Activated CD8-positive, alpha-beta memory T cell treated with anti-CD3 and anti-CD28 coated beads for 1 hour (primary cell): ENCODE data around the gene PSMD11.

Experiments
- DNase-seq, 2 donors: peaks; one replicate each; pipeline ENCODE4 v3.0.0-alpha.2; 2020; ENCODE audit warnings: low read depth in 1 of 2; ENCODE audit errors: extremely low read depth in 1 of 2

The PSMD11 gene

DNA sequence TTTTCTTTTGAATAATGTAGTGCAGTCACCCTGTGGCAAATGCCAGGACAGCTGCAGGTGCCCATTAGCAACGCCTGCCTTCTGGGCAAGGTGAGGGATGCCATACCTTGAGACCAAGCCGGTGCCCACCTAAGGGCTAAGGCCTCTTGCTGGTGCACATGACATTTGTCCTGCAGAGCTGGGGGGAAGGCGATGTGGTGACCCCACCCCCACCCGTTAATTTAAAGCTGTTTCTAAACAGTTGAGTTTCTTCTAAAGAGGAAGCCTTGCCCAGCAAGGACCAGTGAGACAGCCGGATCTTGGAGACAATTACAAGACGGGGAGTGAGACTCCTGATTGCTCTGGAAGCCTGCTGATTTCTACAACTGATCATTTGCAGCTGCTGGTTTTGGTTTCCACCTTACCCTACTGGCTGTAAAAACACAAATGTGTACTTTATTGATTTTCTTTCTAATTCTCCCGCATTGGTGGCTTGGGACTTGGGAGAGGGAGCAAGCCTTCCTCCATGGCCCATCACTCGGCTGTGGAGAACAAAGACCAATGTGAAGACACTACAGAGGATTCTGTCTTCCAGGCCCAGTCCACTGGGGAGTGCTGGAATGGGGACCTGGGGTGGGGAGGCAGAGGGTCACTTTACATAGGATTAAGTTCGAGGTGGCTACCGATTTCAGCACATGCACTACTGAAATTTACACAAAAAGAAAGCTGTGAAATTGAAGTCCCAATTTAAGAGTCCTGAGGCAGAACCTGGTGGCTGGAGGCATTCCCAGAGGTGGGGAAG lies 45.2 kb downstream of the PSMD11 start:
- no peak for DNase-seq

DNA sequence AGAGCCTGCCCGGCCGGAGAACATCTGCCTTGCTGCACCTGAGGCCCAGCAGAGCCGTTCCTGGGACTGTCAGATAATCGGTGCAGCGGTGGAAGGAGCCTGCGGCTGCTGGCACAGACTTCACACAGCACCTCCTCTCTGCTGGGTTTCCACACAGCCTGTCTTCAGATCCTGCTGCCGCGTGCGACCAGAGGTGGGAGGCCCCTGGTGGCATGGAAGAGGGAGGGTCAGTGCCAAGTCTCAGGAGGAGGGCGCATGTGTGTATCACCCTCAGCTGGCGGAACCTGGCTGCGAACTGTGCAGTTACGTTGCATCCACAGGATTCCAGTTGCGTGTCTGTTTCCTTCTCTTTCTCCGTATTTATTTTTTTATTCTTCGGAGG lies 45.8 kb downstream of the PSMD11 start:
- no peak for DNase-seq

DNA sequence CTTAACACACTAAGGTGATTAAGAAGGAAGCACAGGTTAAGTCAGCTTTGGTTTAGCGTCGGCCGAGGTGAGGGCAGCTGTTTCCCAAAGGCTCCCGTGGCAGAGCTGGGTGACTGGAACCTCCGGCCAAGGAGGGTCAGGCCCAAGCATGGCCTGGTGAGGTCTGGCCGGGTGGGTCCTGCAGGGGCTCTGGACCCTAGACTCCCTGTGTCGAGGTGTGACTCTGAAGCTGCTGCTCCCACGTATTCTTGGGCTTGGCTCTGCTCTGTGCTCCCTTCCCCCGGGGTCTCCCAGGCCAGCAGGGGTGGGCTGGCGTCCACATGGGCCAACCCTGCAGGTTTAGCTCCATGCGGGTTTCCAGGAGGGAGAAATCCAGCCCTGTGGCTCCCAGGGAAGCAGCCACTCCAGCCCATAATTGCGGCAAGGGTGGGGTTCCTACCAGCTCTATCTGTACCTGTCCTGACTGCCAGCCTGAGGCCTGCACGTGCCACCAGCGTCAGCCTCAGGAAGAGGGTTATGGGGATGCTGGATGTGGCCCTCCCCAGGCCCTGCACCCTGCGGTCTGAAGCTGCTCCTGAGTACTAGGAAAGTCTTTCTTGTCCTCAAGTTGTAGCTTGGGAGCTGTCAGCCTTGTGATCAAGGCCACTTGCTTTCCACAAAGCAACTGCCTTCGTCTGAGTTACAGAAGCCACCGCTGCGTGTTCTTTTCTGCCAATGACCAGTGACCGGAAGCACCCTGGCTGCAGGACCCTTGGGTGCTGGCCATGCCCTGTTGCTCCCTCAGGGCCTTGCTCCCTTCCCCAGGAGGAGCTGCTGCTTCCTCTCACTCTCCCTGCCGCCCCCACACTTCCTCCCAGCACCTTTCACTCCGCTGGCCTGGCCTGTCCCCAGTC lies 47.3 kb downstream of the PSMD11 start:
- DNase-seq = no peak

DNA sequence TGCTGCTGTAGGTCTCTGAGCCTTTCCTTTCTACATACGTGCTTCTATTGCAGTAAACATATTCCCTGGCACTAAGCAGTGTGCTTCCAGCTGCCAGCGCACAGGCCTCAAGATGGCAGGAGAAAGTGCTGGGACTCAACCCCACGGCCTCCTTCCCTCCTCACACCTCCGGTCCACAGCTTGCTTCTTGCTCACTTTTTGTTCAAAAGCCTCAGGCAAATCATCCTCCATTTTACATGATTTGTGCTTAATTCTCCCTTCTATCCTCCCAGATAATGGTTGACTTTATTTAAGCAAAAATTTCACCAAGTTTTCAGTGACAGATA lies 47.9 kb downstream of the PSMD11 start:
- DNase-seq = no peak

DNA sequence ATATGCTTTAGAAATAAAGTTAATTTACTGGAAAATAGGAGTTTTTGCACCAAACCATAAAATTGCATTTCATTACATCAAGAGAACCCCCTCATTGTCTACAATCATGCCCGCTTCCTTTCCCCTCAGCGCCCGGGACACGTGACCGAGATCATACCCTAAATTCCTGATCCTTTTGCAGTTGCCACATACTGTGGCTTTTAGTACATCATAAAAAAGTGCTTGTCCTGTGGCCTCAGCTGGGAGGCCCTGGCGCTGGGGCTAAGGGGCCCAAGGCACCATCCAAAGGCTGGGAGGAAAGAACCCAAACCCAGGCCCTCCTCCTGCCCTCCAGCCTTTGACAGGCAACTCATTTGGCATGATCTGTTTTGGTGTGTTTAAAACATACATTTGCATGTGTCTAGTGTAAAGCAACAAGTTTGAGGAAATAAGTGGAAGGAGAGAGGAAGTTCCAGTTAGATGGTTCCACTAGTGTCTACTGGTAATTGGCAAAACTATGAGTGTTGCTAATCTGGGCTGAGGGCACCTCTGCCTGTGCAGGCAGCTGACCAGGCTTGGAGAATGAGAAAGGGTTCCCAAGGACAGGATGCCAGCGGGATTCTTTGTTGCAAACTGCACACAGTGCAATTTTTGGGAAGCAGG lies 48.5 kb downstream of the PSMD11 start:
- no peak for DNase-seq

DNA sequence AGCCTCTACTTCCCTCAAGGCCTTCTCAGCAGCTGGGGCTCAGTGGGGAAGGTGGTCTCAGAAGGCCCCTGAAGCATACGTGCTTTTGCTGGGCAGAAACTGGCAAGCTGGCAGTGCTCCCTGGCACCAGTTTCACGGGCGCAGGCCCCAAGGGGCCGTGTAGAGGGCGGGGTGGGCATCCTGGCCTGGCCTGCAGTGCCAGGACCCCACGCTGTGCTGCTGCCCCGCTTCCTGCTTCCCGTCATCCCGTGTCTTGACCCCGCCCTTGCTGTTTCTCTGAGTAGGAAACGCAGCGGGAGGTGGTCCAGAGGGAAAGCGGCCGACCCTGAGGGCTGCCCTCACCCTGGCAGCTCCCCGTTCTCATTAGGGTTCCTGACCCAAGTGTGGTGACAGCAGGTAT lies 49.3 kb downstream of the PSMD11 start:
- DNase-seq = no peak

DNA sequence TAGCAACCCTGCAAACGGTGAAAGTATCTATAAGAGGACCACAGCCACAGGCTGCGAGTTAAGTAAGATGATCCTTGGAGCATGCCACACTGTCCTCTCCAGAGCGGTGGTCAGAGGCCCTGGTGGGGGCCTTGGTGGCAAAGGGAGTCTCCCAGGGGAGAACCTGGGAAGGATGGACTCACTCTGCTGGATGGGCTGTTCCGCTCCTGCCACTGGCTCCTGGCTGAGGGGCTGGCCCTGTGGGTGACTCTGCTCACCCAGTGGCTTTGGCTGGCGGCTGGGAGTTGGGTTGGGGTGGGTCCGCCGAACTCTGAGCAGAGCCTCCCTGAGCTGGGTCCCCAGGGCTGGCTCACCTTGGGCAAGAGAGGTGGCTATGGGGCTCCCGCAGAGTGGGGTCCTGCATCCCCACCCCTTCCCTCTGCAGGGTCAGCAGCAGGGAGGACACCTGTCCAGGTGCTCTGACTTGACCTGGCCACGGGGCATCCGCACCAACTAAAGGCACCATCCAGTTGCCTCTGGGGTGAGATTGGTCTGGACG lies 49.7 kb downstream of the PSMD11 start:
- DNase-seq = no peak

DNA sequence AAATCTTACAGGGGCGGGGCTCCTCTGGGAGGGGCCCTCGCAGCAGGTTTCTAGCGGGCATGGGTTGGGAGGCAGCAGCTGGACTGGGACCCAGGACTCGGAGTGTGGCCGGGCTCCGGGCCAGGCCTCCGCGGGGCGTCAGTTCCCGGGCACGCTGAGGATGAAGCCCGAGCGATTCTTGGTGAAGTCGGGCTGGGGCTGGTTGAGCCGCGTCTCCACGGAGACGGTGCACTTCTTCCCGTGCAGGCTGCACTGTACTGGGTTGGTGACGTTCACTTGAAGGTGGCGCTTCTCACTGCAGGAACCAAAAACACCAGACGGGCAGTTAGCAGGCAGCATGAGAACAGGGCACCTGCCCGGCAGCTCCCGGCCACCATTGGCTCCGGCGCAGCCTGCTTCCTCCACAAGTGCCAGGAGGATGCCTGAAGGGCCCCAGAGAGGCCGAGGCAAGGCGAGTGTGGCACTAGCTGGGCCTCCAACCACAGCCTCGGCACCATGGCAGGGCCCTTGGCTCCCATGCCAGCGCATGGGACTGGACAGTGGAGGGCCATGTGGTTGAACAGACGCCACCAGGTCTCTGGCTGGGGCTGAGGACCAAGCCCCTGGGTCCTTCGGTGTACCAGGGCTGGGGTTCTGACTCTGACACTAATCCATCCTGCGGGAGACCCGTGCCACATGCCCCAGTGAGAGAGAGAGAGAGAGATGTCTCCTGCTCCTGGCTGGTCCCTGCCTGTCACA lies 50.5 kb downstream of the PSMD11 start:
- DNase-seq = no peak

DNA sequence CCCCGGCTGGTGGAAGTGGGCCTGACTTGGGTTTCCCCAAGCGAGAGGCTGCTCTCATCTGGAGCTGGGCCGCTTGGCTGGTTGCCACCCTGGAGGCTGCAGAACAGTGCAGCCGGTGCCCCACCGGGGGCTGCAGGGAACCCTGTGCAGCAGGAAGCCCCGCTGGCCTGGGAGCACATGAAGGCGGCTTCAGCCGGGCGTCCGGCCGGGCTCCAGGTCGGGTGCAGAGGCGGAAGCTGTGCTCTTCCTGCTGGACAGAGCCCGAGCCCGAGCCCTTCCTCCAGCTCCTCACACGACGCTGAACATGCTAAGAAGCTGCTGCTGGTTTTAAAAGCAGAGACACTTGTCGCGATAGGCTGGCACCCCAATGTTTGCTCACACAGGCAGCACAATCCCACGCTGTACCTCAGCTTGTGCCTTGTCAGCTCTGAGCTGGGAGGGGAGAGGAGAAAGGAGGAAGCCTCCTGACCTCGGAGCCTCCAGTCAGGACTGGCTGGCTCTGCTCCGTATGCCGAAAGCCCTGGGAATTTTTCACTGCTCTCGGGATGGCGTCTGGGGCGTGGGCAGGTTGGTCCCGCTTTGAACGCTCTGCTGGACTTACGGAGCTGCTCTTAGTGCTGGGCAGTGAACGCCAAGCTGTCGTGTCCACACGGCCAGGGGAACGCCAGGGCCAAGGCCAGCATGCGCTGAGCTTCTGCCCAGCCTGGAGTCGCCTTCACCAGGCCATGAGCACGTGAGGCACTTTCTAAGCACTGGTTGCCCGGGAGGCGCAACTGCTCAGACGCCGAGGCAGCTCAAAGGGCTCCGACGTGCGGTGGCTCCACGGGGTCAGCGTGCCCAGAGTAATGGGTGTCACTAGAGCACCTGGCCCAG lies 51.3 kb downstream of the PSMD11 start:
- DNase-seq = no peak

DNA sequence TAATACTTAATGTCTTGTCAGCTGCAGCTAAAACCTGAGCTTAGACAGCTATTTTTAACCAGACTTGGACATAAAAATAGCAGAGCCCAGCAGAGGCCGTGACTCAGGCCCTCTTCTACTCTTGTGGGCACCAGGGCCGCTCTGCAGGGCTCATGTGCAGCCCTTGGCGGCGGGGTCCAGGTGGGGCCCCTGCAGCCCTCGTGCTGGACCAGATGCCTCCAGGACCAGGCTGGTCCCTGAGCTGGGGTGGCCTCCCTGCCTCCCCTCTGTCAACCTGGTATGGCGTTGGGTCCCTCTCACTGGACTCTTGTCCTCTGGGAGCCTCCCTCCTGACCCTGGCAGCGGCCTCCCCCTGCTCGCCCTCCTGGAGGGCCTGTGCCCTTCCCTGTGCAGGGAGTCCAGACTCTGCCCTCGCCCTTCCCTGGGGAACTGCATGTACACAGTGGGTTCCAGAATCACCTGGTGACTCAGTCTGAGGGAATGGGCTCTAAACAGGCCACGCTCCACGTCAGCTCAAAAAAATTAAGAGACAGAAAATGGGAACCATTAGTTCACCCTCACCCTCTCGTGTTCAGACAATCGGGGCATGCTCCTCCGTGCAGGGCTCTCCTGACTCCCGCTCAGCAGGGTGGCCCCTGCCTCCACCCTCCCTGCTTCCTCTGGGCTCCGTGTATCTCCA lies 52.2 kb downstream of the PSMD11 start:
- no peak for DNase-seq

DNA sequence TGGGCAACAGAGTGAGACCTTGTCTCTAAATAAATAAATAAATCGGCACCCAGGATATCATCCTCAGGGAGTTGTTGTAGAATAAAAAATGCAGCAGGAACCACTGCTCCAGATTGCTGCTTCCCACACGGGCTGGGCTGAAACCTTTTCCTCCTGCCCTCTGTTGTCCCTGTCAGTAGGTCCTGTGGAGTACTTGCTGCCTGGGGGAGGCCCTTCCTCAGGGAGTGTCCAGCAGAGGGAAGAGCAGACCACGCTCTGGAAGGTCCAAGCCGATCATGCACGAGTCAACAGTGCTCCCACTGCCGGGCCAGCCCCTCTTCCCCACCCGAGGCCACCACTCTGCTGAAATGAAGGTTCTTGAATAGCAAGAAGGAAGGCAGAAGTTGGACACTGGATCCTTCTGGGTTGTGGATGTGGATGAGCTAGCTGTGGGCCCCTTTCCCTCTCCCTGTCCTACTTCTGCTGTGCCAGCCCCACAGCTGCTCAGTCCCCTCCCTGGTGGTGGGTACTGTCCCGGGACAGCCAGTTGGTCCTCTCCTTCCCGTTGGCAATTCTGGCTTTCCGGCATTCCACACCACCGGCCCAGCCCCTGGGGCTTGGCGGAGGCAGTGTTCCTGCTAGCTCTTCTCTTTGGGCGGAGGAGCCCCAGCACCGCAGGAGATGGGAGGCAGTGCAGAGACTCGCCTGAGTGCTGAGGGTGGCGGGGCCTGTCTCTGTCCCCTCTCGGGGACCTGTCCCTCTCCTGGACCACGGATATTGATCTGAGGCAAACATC lies 53.3 kb downstream of the PSMD11 start:
- no peak for DNase-seq

DNA sequence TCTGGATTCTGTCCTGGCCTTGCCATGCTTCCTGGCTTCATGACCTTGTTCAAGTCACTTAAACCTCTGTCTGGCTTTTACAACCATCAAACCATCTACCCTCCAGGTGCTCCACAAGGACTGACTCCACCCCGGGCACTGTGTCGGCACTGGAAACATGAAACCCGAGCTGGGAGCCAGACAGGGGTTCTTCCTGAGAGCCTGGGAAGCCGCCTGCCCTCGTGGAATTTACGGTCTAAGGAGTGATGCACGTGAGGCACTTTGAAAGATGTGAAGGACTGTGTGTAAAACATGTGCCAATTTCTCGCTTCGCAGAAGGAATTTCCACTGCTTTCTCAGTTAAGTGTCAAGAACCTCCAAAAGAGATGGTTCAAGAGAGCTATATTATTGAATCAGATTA lies 54.1 kb downstream of the PSMD11 start:
- no peak for DNase-seq

DNA sequence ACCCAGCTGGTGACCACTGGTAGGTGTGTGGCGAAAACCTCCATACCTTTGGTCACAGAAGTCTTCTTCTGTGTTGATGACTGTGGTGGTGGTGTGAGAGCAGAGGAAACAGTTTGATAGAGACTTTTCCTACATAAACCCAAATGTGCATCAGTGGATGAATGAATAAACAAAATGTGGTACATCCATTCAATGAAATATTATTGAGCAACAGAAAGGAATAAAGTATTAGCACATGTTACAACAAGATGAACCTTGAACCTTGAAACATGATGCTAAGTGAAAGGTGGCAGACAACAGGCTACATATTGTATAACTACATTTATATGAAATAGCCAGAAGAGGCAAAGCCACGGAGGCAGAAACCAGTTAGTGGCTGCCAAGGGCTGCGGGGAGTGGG lies 57.7 kb downstream of the PSMD11 start:
- no peak for DNase-seq

DNA sequence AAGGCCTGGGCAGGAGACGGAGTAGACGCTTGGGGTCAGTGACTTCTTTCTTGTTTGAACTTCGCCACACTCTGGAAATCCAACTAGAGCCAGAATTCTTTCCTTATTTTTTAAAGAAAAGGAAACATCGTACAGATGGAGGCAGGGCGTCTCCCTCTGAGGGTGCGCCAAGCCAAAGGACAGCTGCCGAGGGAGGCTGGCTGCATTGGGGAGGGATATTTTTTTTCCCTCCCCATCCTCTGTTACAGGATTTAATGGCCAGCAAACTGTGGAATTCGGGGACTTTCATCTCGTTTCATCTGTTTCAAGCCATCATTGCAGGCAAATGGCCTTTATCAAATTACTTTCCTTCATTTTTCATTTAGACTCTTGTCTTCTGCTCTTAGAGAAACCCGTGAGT lies 58.4 kb downstream of the PSMD11 start:
- no peak for DNase-seq

DNA sequence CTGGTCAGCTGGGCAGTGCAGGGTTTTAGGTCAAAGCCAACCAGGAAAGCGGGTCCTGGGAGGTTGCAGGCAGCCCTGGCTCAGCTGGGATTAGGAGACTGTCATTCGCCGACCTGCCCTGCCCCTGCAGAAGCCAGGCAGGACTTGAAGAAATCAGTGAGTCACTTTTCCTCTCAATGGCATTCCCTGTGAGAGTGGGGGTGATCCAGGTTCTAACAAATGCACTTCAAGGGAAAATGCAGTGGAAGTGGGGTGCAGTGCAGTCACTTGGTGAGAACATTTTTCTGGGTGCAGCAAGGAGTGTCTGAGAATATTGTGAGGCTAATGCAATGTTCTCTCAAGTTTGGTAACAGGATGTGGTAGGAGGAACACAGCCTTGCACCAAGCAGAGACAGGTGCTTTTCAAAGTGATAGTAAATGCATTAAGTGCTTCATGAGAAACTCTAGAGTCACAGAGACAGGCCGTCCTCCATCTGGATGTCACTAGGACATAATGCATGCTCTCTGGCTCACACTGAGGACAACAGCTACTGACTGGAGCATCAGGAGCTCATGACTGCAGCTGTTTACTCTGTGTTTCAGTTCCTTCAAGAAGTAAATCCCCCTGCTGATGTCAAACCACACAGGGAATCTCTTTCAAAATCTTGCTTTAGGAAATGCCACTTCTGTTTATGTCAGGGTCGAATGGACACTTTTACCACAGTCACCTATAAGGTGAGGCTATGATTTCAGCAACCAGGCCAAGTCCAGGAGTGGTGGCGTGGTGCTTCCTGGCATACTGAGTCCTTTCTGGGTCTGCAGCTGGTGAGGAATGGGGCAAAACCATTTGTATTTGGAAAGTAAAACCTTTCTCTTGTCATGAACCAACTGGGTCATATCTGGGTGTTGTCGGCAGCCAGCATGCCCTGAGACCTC lies 59.2 kb downstream of the PSMD11 start:
- DNase-seq = no peak

DNA sequence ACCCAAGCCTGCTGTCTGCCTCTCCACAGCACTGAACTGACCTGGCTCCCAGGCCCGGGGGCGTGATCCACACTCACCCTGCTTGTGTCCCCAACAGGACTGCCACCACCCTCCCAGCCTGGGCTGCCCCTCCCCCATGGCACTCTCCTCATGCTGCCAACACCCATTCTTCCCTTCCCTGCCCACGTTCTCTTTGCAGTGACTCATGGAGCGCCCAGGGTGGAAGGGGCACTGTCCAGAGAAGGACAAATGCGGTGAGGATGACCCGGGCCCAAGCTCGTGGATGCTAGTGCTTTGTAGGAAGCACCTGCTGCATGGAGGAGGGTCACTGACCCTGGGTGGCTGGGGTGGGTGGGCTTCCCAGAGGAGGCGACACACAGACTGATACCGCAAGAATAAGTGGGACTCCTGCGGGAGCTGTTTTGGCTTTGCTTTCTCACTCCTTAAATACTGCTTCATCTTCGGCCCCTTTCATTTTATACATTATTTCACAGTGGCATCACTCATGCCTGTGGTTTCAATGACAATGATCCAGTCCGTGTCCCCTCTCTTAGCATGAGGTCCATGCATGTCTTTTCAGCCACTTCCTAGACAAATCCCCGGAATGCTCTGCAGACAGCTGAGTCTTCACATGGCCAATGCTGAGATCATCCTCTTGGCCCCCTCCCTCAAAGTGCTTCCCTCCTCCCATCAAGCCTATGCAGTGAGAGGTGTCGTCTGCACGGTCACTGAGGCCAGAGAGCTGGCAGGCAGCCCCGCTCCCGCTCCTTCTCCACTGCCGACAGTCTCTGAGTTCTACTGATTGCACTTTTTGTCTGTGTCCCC lies 60.1 kb downstream of the PSMD11 start:
- DNase-seq = no peak

DNA sequence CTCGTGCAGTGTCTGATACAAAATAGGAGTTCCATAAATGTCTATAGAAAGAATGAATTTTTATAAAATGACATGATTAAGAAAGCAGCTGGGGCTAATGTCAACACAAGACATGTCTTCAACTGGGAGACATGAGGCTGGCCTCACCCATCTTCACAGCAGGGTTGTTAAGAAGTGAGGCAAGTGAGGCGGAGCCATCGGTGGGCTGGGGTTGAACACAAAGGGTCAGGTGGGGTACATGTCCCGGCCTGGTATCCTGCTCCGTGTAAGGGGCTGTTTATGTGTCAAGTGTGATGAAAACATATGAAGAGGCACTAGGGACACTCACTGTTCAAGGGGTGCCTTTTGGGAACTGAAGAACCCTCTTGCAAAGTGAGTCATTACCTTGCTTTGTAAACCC lies 64.6 kb downstream of the PSMD11 start:
- DNase-seq = no peak
